Prostate gland (tissue), 2 donors: Measurements from ENCODE around the gene UBE2J2. TPM values are rescaled to one million over a fixed set of nuclear protein-coding genes. Genes with fewer than 3 reads are reported as not detected.

Source experiments
- DNase-seq: peaks from one replicate; pipeline ENCODE4 v3.0.0-alpha.2; 2019; ENCODE audit warnings: low spot score
- H3K27ac ChIP-seq, 2 donors: fragments of 200-600 bp; sonication (generic); 2 replicates each; pipeline ENCODE4 v1.5.1; 2017 to 2019
- H3K27me3 ChIP-seq: fragments of 200-600 bp; sonication (generic); replicated peaks from 2 replicates; pipeline ENCODE4 v1.5.1; 2019; ENCODE audit not compliant: insufficient read depth
- H3K36me3 ChIP-seq, 2 donors: fragments of 200-600 bp; sonication (generic); 1 replicate in 1 of 2; 2 replicates in 1 of 2; pipeline versions ENCODE4 v1.5.1 to v1.8.1; 2017 to 2019
- H3K4me1 ChIP-seq: fragments of 200-600 bp; sonication (generic); replicated peaks from 2 replicates; pipeline ENCODE4 v1.5.1; 2019
- H3K4me3 ChIP-seq, 2 donors: fragments of 200-600 bp; sonication (generic); 2 replicates each; pipeline ENCODE4 v1.5.1; 2017 to 2019
- H3K9me3 ChIP-seq: fragments of 200-600 bp; sonication (generic); 2 replicates; pipeline ENCODE4 v1.5.1; 2017
- CTCF ChIP-seq, 4 experiments: fragments of 200-600 bp in 2 of 4; fragments of 450-650 bp in 2 of 4; sonication (generic) in 2 of 4; IDR thresholded peaks; 1 replicate in 3 of 4; 2 replicates in 1 of 4; pipeline ENCODE4 v1.5.1; 2016 to 2019; ENCODE audit warnings: antibody characterized with exemption in 4 of 4, mild to moderate bottlenecking in 2 of 4, moderate library complexity in 2 of 4
- POLR2A ChIP-seq: fragments of 450-650 bp; IDR thresholded peaks from one replicate; pipeline ENCODE4 v1.6.1; 2016; ENCODE audit warnings: antibody characterized with exemption, mild to moderate bottlenecking
- POLR2AphosphoS5 ChIP-seq: sonication (generic); formaldehyde crosslinking; IDR thresholded peaks from one replicate; pipeline ENCODE4 v1.6.1; 2017; ENCODE audit warnings: antibody characterized with exemption
- whole genome bisulfite sequencing: methylation state at CpG from one replicate; pipeline ENCODE4 v1.1.5; 2018; 5-methylcytosine and 5-hydroxymethylcytosine counted together
- intact Hi-C: fragments of 100-400 bp; cut with DNase I; formaldehyde crosslinking; loops from one replicate; pipeline ENCODE4 v1.14.2; 2022
- total RNA-seq, 2 donors: library from RNA; depleted of rRNA; stranded (reverse); fragments of >200 nt; gene quantifications; one replicate each; pipeline ENCODE4 v1.1.0, GENCODE V29; 2016

The UBE2J2 gene
- total RNA-seq, 2 donors from 2014 or later, result 56.0 to 79.4 TPM

DNA sequence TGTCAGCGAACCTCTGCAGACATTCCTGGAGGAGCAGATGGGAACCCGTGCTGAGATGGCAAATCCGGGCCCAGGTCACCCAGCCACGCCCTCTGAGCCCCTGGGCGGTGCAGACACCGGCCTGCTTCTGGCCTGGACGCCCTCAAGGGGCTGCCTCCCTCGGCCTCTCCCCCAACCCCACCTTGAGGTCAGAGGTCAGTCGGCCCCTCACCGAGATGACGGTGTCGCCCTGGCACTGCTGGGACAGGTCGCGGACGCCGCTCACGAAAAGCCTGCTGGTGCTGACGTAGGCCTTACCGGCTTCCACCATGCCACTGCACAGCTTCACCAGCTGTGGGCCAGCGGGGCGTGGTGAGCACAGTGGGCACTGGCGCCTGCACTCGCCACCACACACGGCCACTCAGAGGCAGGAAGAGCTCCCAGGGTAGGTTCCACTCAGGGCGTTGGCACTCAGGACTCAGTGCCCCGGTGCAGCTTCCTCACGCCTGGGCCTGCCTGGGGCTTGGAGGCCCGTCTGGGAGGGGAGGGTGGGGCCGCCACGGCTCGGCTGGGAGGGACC lies 29.4 kb upstream of the UBE2J2 start:
- intact Hi-C loops, result no loop called here
- 65% methylated on average over 27 of the region's 31 CpGs for WGBS
- Histone ChIP-seq H3K4me1 (peaks cover 25% of the 10 kb centered on the region), H3K9me3 (no peaks in the 10 kb centered on the region), H3K27me3 (no peaks in the 10 kb centered on the region), H3K36me3 (no peaks in the 10 kb centered on the region), H3K27ac (no peak overlapping the region), H3K4me3 (no peak overlapping the region)
- DNase-seq, result no peak
- TF ChIP-seq CTCF (IDR thresholded peaks at IDR 0.05), result no peak
- no peak for TF ChIP-seq POLR2A
- no peak for TF ChIP-seq POLR2AphosphoS5

DNA sequence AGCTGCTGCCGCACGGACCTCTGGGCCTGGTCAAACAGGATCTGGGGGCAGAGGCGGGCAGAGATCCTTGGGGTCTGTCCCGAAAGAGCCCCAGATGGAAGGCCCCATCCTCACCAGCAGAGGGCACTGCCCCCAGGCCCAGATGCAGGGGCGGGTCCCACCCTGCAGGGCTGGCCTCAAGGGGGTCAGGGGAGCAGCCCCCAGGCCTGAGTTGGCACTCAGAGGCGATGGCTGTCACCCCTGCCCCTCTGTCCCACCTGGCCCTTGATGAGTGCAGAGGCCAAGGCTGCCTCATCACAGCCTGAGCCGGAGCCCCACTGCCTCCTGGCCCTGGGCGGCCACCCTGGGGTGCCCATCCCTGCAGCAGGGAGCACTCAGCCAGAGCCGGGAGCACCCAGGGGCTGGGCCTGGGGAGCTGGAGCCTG lies 28.4 kb upstream of the UBE2J2 start:
- intact Hi-C loops, result no loop called here
- Histone ChIP-seq H3K4me3 (no peak overlapping the region), H3K9me3 (no peaks in the 10 kb centered on the region), H3K27ac (no peak overlapping the region), H3K4me1 (peaks cover 25% of the 10 kb centered on the region), H3K36me3 (no peaks in the 10 kb centered on the region), H3K27me3 (no peaks in the 10 kb centered on the region)
- no peak for TF ChIP-seq POLR2A
- peak in 2 of 4 experiments; percentile 19 to 22 for TF ChIP-seq CTCF (IDR thresholded peaks at IDR 0.05)
- TF ChIP-seq POLR2AphosphoS5, result no peak
- no peak for DNase-seq
- WGBS, result 89% methylated on average over 7 of the region's 9 CpGs

- H3K36me3 ChIP-seq, result no peaks in the 10 kb centered on the region
- WGBS, result 81% methylated on average over 12 of the region's 12 CpGs
Measured at GRCh38 chr1:1300352-1300739, 26.7 kb upstream of the UBE2J2 start.

DNA sequence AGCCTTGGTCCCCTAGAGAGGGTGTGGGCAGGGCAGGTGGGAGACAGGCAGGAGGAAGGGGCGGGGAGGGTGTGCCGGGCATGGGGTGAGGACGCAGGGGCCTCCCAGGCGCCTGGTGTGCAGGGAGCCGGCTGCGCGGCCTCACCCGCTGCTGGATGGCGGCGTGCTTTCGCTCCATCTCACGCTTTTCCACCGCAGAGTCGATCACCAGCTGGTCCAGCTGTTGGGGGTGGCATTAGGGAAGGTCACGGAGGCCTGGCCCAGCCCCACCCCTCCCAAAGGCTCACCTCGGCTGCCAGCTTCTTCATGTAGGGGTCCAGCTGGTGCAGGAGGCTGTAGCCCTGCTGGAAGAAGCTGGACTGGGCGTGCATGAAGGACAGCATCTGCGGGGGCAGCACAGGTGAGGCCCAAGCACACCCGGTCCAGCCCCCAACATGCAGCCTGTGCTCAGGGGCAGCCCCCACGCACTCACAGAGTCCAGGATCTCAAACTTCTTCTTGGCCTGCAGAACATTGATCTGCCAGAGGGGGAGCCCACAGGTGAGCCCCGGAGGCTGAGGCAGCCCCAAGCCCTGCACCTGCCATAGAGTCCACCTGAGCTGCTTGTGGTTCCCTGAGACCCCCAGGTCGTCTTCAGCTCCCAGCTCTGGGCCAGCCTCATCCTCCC lies 26.2 kb upstream of the UBE2J2 start:
- Histone ChIP-seq H3K27me3 (no peaks in the 10 kb centered on the region), H3K9me3 (no peaks in the 10 kb centered on the region), H3K36me3 (no peaks in the 10 kb centered on the region), H3K4me3 (no peak overlapping the region), H3K4me1 (peaks cover 3% of the 10 kb centered on the region), H3K27ac (no peak overlapping the region)
- no peak for DNase-seq
- 87% methylated on average over 22 of the region's 22 CpGs for WGBS
- TF ChIP-seq POLR2AphosphoS5 (no peak), CTCF (IDR thresholded peaks at IDR 0.05) (peak in 2 of 4 experiments; percentile 4 to 29)
- intact Hi-C loops, result no loop called here

More at GRCh38 chr1:1300352-1300739, 26.7 kb upstream of the UBE2J2 start:
- peaks cover 8% of the 10 kb centered on the region for H3K4me1 ChIP-seq
- no peak overlapping the region for H3K4me3 ChIP-seq
- TF ChIP-seq POLR2AphosphoS5 (no peak), POLR2A (no peak), CTCF (IDR thresholded peaks at IDR 0.05) (no peak)
- H3K27ac ChIP-seq, result no peak overlapping the region
- intact Hi-C loops, result no loop called here
- DNase-seq, result no peak
- H3K27me3 ChIP-seq, result no peaks in the 10 kb centered on the region
- no peaks in the 10 kb centered on the region for H3K9me3 ChIP-seq
